ENCODE measurements around the gene IMMP2L. TPM values are rescaled to one million over a fixed set of nuclear protein-coding genes. Genes with fewer than 3 reads are reported as not detected.
A peak's percentile ranks its signal among the peaks of the same experiment; 100 is the strongest.

The IMMP2L gene
- total RNA-seq, 1 donor from 2014 or later, result 19.0 TPM

- no peak for DNase-seq (ENCODE audit: low read depth)
- Histone ChIP-seq H3K27me3 (ENCODE audit: control insufficient read depth, insufficient read depth, low read length) (no peaks in the 10 kb centered on the region), H3K36me3 (ENCODE audit: control insufficient read depth, insufficient read depth, low read length) (no peaks in the 10 kb centered on the region), H3K4me3 (ENCODE audit: low read depth, low read length) (no peak overlapping the region)
- no peak for TF ChIP-seq CTCF (IDR thresholded peaks at IDR 0.05; ENCODE audit: insufficient read depth, low read length, severe bottlenecking)
- FAIRE-seq, result no peak
Measured at GRCh38 chr7:111429781-111430180, 132.5 kb downstream of the IMMP2L start.

- no peaks in the 10 kb centered on the region for H3K27me3 ChIP-seq (ENCODE audit: control insufficient read depth, insufficient read depth, low read length)
- H3K36me3 ChIP-seq (ENCODE audit: control insufficient read depth, insufficient read depth, low read length), result no peaks in the 10 kb centered on the region
- peak; percentile 59 for DNase-seq (ENCODE audit: low read depth)
- no peak for TF ChIP-seq CTCF (IDR thresholded peaks at IDR 0.05; ENCODE audit: insufficient read depth, low read length, severe bottlenecking)
- H3K4me3 ChIP-seq (ENCODE audit: low read depth, low read length), result no peak overlapping the region
- no peak for FAIRE-seq
Measured at GRCh38 chr7:111424768-111425167, 137.5 kb downstream of the IMMP2L start.

GRCh38 chr7:111414374-111414773 is 147.9 kb downstream of the IMMP2L start:
- Histone ChIP-seq H3K27me3 (ENCODE audit: control insufficient read depth, insufficient read depth, low read length) (no peaks in the 10 kb centered on the region), H3K36me3 (ENCODE audit: control insufficient read depth, insufficient read depth, low read length) (no peaks in the 10 kb centered on the region), H3K4me3 (ENCODE audit: low read depth, low read length) (no peak overlapping the region)
- FAIRE-seq, result no peak
- no peak for TF ChIP-seq CTCF (IDR thresholded peaks at IDR 0.05; ENCODE audit: insufficient read depth, low read length, severe bottlenecking)
- no peak for DNase-seq (ENCODE audit: low read depth)

GRCh38 chr7:111413739-111414138 is 148.6 kb downstream of the IMMP2L start:
- no peak overlapping the region for H3K4me3 ChIP-seq (ENCODE audit: low read depth, low read length)
- no peaks in the 10 kb centered on the region for H3K27me3 ChIP-seq (ENCODE audit: control insufficient read depth, insufficient read depth, low read length)
- TF ChIP-seq CTCF (IDR thresholded peaks at IDR 0.05; ENCODE audit: insufficient read depth, low read length, severe bottlenecking), result no peak
- no peaks in the 10 kb centered on the region for H3K36me3 ChIP-seq (ENCODE audit: control insufficient read depth, insufficient read depth, low read length)
- FAIRE-seq (no peak), DNase-seq (ENCODE audit: low read depth) (no peak)

GRCh38 chr7:111410899-111411298 is 151.4 kb downstream of the IMMP2L start:
- Histone ChIP-seq H3K4me3 (ENCODE audit: low read depth, low read length) (no peak overlapping the region), H3K36me3 (ENCODE audit: control insufficient read depth, insufficient read depth, low read length) (no peaks in the 10 kb centered on the region), H3K27me3 (ENCODE audit: control insufficient read depth, insufficient read depth, low read length) (no peaks in the 10 kb centered on the region)
- no peak for DNase-seq (ENCODE audit: low read depth)
- no peak for TF ChIP-seq CTCF (IDR thresholded peaks at IDR 0.05; ENCODE audit: insufficient read depth, low read length, severe bottlenecking)
- FAIRE-seq, result no peak

GRCh38 chr7:111409714-111410422 is 152.4 kb downstream of the IMMP2L start:
- DNase-seq (ENCODE audit: low read depth), result no peak
- no peak for FAIRE-seq
- H3K4me3 ChIP-seq (ENCODE audit: low read depth, low read length), result no peak overlapping the region
- H3K27me3 ChIP-seq (ENCODE audit: control insufficient read depth, insufficient read depth, low read length), result no peaks in the 10 kb centered on the region
- no peak for TF ChIP-seq CTCF (IDR thresholded peaks at IDR 0.05; ENCODE audit: insufficient read depth, low read length, severe bottlenecking)
- no peaks in the 10 kb centered on the region for H3K36me3 ChIP-seq (ENCODE audit: control insufficient read depth, insufficient read depth, low read length)
